Mesodermal cell (in vitro differentiated cells): ENCODE data around the gene MAS1.

ENCODE experiments used
- H3K27ac ChIP-seq: 2 replicates; pipeline ENCODE4 v1.7.0; 2013; ENCODE audit warnings: mild to moderate bottlenecking, low read depth, low read length, moderate library complexity; ENCODE audit not compliant: severe bottlenecking
- H3K36me3 ChIP-seq: 2 replicates; pipeline ENCODE4 v1.7.1; 2013; ENCODE audit warnings: mild to moderate bottlenecking, low read length, moderate library complexity; ENCODE audit not compliant: control insufficient read depth, insufficient read depth
- H3K4me1 ChIP-seq: one replicate; pipeline ENCODE4 v1.7.1; 2013; ENCODE audit warnings: mild to moderate bottlenecking, low read length; ENCODE audit not compliant: insufficient read depth, control insufficient read depth, poor library complexity, severe bottlenecking
- H3K4me3 ChIP-seq: 2 replicates; pipeline ENCODE4 v1.7.0; 2013; ENCODE audit warnings: low read length, control low read depth, mild to moderate bottlenecking; ENCODE audit not compliant: insufficient read depth, poor library complexity, severe bottlenecking; ENCODE audit errors: extremely low read depth
- H3K9me3 ChIP-seq: 2 replicates; pipeline ENCODE4 v1.7.1; 2013; ENCODE audit warnings: mild to moderate bottlenecking, low read length, moderate library complexity; ENCODE audit not compliant: control insufficient read depth
- WGBS, 2 experiments: methylation state at CpG; one replicate each; pipeline ENCODE4 v1.1.5; 2013; ENCODE audit warnings: missing lambda C conversion rate in 2 of 2; ENCODE audit not compliant: insufficient coverage in 2 of 2; 5-methylcytosine and 5-hydroxymethylcytosine counted together

The MAS1 gene

GRCh38 chr6:159898519-159898918 lies 7.7 kb downstream of the MAS1 start:
- Histone ChIP-seq H3K9me3 (no peaks in the 10 kb centered on the region), H3K36me3 (no peaks in the 10 kb centered on the region), H3K27ac (no peak overlapping the region), H3K4me1 (no peaks in the 10 kb centered on the region), H3K4me3 (no peak overlapping the region)
- 100% methylated on average over 1 of the region's 1 CpG; no CpG with 5 or more reads in 1 of the 2 experiments for WGBS, 2 experiments

- Histone ChIP-seq H3K4me3 (no peak overlapping the region), H3K36me3 (no peaks in the 10 kb centered on the region), H3K4me1 (no peaks in the 10 kb centered on the region), H3K27ac (no peak overlapping the region), H3K9me3 (no peaks in the 10 kb centered on the region)
- 78 to 84% methylated on average over 8 of the region's 15 CpGs for WGBS, 2 experiments
Observed at GRCh38 chr6:159899994-159900745, 9.4 kb downstream of the MAS1 start.

GRCh38 chr6:159902620-159903019 lies 11.8 kb downstream of the MAS1 start:
- Histone ChIP-seq H3K4me1 (no peaks in the 10 kb centered on the region), H3K27ac (no peak overlapping the region), H3K36me3 (no peaks in the 10 kb centered on the region), H3K9me3 (no peaks in the 10 kb centered on the region), H3K4me3 (no peak overlapping the region)
- 81 to 89% methylated on average over 7 to 9 of the region's 9 CpGs for WGBS, 2 experiments

GRCh38 chr6:159904497-159904911 lies 13.7 kb downstream of the MAS1 start:
- Histone ChIP-seq H3K4me3 (no peak overlapping the region), H3K4me1 (no peaks in the 10 kb centered on the region), H3K9me3 (no peaks in the 10 kb centered on the region), H3K27ac (no peak overlapping the region), H3K36me3 (no peaks in the 10 kb centered on the region)
- 95 to 96% methylated on average over 7 to 9 of the region's 9 CpGs for WGBS, 2 experiments

GRCh38 chr6:159906400-159906799 lies 15.6 kb downstream of the MAS1 start:
- Histone ChIP-seq H3K9me3 (no peaks in the 10 kb centered on the region), H3K4me3 (no peak overlapping the region), H3K36me3 (no peaks in the 10 kb centered on the region), H3K27ac (no peak overlapping the region), H3K4me1 (no peaks in the 10 kb centered on the region)
- 80 to 87% methylated on average over 3 of the region's 3 CpGs for WGBS, 2 experiments

- no peak overlapping the region for H3K4me3 ChIP-seq
- H3K36me3 ChIP-seq, result no peaks in the 10 kb centered on the region
- H3K9me3 ChIP-seq, result no peaks in the 10 kb centered on the region
- no peaks in the 10 kb centered on the region for H3K4me1 ChIP-seq
- no peak overlapping the region for H3K27ac ChIP-seq
- 93 to 100% methylated on average over 2 to 3 of the region's 4 CpGs for WGBS, 2 experiments
Observed at GRCh38 chr6:159908535-159908934, 17.7 kb downstream of the MAS1 start.

- Histone ChIP-seq H3K36me3 (no peaks in the 10 kb centered on the region), H3K9me3 (no peaks in the 10 kb centered on the region), H3K4me3 (no peak overlapping the region), H3K4me1 (no peaks in the 10 kb centered on the region), H3K27ac (no peak overlapping the region)
- WGBS, 2 experiments, result 67 to 100% methylated on average over 1 to 3 of the region's 4 CpGs
Observed at GRCh38 chr6:159908979-159909378, 18.2 kb downstream of the MAS1 start.

GRCh38 chr6:159910342-159910741 lies 19.6 kb downstream of the MAS1 start:
- 95 to 97% methylated on average over 5 of the region's 5 CpGs for WGBS, 2 experiments
- Histone ChIP-seq H3K27ac (no peak overlapping the region), H3K36me3 (no peaks in the 10 kb centered on the region), H3K9me3 (no peaks in the 10 kb centered on the region), H3K4me3 (no peak overlapping the region), H3K4me1 (no peaks in the 10 kb centered on the region)

GRCh38 chr6:159913375-159913774 lies 22.6 kb downstream of the MAS1 start:
- 92 to 93% methylated on average over 2 of the region's 2 CpGs for WGBS, 2 experiments
- no peaks in the 10 kb centered on the region for H3K36me3 ChIP-seq
- H3K4me1 ChIP-seq, result no peaks in the 10 kb centered on the region
- no peak overlapping the region for H3K27ac ChIP-seq
- no peak overlapping the region for H3K4me3 ChIP-seq
- no peaks in the 10 kb centered on the region for H3K9me3 ChIP-seq

GRCh38 chr6:159913862-159914564 lies 23.2 kb downstream of the MAS1 start:
- H3K4me3 ChIP-seq, result no peak overlapping the region
- no peak overlapping the region for H3K27ac ChIP-seq
- 89 to 92% methylated on average over 5 to 6 of the region's 6 CpGs for WGBS, 2 experiments
- H3K9me3 ChIP-seq, result no peaks in the 10 kb centered on the region
- no peaks in the 10 kb centered on the region for H3K36me3 ChIP-seq
- H3K4me1 ChIP-seq, result no peaks in the 10 kb centered on the region

GRCh38 chr6:159914565-159914923 lies 23.8 kb downstream of the MAS1 start:
- no peak overlapping the region for H3K27ac ChIP-seq
- no peak overlapping the region for H3K4me3 ChIP-seq
- 74 to 82% methylated on average over 3 of the region's 3 CpGs for WGBS, 2 experiments
- no peaks in the 10 kb centered on the region for H3K36me3 ChIP-seq
- peaks cover 3% of the 10 kb centered on the region for H3K4me1 ChIP-seq
- H3K9me3 ChIP-seq, result no peaks in the 10 kb centered on the region
